Measurements from ENCODE around the gene PHLPP2.

PHLPP2 gene

GRCh38 chr16:71670537-71670936, 54.0 kb downstream of the PHLPP2 start:
- in situ Hi-C loops (cut with HindIII; ENCODE audit: low sequenced_read_pairs) = no loop called here

DNA sequence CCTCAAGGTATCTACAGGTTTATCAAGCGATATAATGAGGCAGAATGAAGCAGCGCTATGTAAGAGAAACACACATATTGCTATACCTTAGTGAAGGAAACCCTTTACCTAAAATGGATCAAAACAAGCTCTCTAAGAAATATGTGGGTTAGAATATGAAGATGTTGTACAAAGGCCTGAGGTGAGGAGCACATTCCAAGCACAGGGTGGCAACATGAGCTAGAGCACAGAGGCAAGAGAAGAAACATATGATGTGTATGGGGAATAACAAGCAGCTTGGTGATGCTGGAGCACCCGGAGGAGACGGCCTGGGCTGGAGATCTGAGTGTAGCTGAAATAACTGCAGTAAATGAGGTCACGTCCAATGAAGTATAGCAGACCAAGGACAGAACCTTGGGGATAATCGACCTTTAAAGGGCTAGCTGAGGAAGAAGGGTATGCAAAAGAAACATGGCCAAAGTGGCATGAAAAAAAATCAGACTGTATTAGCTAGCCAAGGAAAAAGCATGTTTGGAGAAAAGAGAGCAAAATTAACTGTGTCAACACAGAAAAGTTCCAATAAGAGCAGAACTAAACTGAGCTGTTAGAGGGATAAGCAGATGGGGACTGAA, 54.5 kb downstream of the PHLPP2 start:
- in situ Hi-C loops (cut with HindIII; ENCODE audit: low sequenced_read_pairs) = no loop called here

DNA sequence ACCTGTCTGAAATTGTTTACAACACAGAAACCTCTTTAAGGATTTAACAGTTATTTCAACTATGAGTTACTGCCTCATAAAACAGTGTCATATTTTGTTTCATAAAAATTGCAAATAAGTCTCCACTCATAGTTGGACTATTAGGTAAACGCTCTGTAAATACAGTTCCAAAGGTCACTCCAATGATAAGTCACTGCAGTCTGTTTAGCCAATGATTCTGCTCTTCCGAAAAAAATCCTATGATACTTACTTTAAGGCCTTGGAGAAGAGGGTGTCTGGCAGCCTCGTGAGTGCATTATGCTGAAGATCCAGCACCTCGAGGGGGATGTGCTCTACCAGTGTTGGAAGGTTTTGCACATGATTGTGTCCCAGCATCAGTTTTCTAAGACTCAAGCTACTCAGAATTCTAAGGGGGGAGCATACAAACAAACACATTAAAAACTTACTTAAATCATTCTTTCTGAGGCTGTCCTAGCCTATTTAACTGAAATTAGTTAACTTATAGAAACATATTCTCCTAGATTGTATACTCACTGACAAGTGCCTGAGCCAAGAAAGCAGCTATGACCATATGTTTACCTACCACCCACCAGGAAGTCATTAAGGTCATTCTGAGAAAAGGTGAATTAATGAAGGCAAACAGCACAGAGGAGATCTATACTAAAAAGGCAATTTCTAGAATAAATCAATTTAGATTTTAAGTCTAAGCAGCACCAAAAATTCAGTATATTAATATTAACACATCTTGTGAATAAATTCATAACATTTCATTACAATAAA, 57.4 kb downstream of the PHLPP2 start:
- in situ Hi-C loops (cut with HindIII; ENCODE audit: low sequenced_read_pairs) = no loop called here

DNA sequence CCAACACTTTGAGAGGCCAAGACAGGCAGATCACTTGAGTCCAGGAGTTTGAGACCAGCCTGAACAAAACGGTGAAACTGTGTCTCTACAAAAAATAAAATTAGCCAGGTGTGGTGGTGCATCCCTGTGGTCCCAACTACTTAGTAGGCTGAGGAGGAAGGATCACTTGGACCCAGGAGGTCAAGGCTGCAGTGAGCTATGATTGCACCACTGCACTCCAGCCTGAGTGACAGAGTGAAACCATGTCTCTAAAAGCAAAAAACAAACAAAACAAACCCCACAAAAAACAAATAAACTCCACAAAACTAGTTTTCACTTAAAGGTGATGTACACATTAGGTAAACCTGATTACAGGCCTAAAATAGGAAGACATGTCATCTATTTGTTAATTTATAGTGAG, 58.2 kb downstream of the PHLPP2 start:
- in situ Hi-C loops (cut with HindIII; ENCODE audit: low sequenced_read_pairs) = no loop called here

DNA sequence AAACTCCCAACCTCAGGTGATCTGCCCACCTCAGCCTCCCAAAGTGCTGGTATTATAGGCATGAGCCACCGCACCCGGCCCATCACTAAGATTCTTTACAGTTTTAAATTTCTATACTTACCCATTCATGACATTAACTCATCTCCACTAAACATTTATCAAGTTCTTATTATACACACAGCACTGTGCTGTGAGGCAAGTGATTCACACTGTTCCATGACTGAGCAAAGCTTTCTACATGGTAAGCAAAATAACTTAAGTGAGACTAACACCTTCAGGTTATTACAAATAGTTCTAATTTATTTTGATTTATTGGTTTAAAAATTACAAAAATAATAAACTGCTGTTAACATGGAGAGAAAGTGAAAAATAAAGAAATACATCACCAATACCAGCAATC, 65.0 kb downstream of the PHLPP2 start:
- in situ Hi-C loops (cut with HindIII; ENCODE audit: low sequenced_read_pairs) = no loop called here

DNA sequence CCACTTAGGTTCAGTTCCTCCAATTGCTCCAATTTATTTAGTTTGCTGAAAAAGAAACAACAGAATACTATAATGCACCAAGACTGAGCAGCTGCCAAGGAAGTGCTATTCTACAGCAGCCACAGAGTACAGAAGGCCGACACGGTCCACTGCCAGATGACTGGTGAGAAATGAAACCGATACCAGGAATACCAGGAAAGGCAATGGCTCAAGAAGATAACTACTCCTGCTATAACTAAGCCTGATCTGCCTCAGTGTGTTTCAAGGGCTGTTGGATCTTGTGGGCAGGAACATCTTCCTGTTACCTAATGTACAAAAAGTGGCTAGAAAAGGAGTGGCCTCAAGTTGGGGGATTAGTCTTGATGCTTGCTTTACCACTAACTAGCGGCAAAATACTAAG, 65.7 kb downstream of the PHLPP2 start:
- in situ Hi-C loops (cut with HindIII; ENCODE audit: low sequenced_read_pairs) = no loop called here

DNA sequence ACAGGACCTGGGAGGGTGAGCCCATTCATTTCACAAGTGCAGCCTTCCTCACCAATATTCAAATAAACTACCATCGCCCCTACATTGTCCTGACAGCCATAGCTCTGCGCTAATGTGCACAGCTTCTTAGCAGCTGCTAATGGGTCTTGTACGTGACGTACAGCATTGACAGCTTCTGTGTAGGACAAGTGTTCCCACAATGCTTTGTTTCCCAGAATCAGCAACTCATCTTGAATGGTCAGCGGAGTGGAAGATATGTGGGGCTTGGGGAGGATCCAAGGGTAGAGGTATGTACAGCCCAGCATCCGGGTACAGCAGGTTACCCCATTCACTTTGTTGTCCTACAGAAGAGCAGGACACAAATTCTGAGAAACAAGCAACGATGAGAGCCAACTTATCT, 74.8 kb downstream of the PHLPP2 start:
- in situ Hi-C loops (cut with HindIII; ENCODE audit: low sequenced_read_pairs) = no loop called here

- in situ Hi-C loops (cut with HindIII; ENCODE audit: low sequenced_read_pairs) = no loop called here
These were observed 75.6 kb downstream of the PHLPP2 start for GRCh38 chr16:71648921-71649320.

GRCh38 chr16:71648162-71648561, 76.3 kb downstream of the PHLPP2 start:
- in situ Hi-C loops (cut with HindIII; ENCODE audit: low sequenced_read_pairs) = no loop called here

- in situ Hi-C loops (cut with HindIII; ENCODE audit: low sequenced_read_pairs) = no loop called here
These were observed 77.1 kb downstream of the PHLPP2 start for GRCh38 chr16:71647391-71647790.

GRCh38 chr16:71645450-71645849, 79.1 kb downstream of the PHLPP2 start:
- in situ Hi-C loops (cut with HindIII; ENCODE audit: low sequenced_read_pairs) = no loop called here

- in situ Hi-C loops (cut with HindIII; ENCODE audit: low sequenced_read_pairs) = no loop called here
These were observed 87.1 kb downstream of the PHLPP2 start for GRCh38 chr16:71637398-71637797.

DNA sequence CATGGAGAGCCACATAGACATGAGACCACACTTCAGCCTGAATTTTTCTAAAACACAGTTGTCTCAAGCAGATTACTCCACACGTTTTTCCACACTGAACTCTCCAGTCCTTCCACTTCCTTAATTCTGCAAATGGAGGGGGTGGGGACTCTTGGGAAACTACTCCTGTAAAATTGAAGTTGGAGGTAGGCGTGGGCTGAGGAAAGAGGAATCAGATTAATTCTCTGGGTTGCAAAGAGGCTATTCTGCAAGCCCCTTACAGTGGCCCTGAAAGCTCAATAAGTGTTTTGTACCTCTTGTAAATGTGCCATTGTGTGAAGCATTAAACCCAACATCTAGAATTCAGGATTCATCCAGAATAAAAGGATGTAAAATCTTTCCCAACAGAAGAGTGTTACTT, 88.9 kb downstream of the PHLPP2 start:
- in situ Hi-C loops (cut with HindIII; ENCODE audit: low sequenced_read_pairs) = no loop called here

DNA sequence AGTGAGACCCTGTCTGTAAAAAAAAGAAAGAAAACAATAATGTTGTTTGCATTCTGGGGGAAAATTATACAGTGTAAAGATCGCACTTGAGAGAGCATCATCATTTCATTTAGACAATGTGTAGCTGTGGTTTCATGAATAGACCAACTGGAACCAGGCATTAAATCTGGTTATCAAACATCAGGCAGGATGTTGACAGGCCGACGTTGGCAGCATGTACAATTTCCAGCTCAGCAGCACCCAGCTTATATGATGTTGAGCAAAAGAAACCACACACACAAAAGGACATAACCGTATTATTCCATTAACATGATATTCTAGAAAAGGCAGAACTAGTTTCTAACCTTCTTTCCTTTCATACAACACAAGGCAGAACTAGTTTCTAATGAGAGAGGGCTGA, 92.7 kb downstream of the PHLPP2 start:
- in situ Hi-C loops (cut with HindIII; ENCODE audit: low sequenced_read_pairs) = no loop called here

- in situ Hi-C loops (cut with HindIII; ENCODE audit: low sequenced_read_pairs) = no loop called here
These were observed 93.7 kb downstream of the PHLPP2 start for GRCh38 chr16:71630808-71631207.

DNA sequence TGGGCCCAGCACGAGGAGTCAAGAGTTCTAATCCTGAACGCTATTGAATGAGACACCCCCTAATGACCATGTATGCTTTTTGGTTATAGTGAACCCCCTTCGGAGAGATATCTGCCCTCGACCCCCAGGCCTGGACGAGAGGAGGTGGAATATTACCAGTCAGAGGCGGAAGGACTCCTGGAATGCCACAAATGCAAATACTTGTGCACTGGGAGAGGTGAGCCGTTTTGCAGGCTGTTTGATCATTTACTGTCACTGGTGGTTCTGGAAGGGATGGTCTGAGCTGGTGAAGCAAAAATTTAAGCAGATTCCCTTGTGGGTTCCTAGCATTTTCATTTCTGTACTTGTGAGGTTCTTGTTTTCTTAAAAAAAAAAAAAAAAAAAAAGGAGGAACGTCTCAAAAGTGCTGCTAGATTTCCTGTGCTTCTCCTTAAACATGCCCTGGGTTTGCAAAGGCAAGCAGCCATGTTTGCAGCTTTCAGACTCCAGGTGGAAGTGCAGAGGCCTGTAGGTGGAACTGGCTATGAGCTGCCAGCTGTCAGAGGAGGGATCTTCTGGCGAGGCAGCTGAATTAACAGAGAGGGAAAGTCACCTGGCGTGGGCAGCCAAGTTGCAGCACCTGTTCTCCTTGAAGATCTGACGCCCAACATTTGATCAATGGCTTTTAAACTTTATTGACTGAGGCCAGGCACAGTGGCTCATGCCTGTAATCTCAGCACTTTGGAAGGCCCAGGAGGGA, 95.1 kb downstream of the PHLPP2 start:
- in situ Hi-C loops (cut with HindIII; ENCODE audit: low sequenced_read_pairs) = no loop called here

- in situ Hi-C loops (cut with HindIII; ENCODE audit: low sequenced_read_pairs) = no loop called here
These were observed 95.7 kb downstream of the PHLPP2 start for GRCh38 chr16:71628810-71629209.

DNA sequence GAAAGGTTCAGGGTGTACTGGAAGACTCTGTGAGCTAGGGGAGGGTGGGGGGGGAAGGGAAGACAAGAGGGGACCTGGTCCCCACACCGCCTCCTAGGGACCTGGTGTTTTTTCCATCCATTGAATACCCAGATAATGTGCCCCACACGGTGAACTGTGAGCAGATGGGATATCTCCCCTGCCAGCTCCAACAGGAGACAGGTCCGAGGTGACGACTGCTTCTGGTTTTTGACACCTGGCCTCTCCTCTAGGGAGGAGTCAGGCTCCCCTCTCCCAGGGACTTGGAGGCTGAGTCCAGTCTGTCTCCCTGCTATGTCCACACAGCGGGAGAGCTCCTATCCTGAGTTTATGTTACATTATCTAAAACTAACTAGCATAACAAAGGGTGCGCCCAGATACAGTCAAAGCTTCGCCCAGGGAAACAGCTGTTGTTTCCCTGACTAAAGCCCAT, 96.7 kb downstream of the PHLPP2 start:
- in situ Hi-C loops (cut with HindIII; ENCODE audit: low sequenced_read_pairs) = no loop called here

DNA sequence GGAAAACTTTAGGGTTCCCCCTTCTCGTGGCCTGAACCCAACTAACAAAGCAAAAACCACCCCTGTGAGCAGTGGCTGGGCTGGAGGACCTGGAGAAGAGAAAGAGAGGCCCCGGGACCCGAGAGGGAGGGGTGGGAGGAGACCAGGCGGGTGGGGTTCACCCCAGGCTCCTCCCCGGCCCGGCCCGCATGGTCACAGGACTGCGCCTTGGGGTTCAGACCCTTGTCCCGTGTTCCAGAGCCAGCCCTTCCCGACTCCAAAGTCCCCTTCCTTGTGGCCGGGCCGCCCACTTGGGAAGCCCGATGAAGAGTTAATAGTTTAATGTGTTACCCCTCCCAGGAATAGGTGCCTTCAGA, 97.7 kb downstream of the PHLPP2 start:
- in situ Hi-C loops (cut with HindIII; ENCODE audit: low sequenced_read_pairs) = no loop called here

GRCh38 chr16:71626018-71626857, 98.3 kb downstream of the PHLPP2 start, which contains the start of gene MARVELD3:
Gene MARVELD3, plus strand, starts transcription at chr16:71626184. Its CDS starts 46 bp downstream, at chr16:71626230.
- in situ Hi-C loops (cut with HindIII; ENCODE audit: low sequenced_read_pairs) = no loop called here
